GM23338 (cell line): ENCODE measurements around the gene TRPC4AP. TPM values are rescaled to one million over a fixed set of nuclear protein-coding genes. Genes with fewer than 3 reads are reported as not detected.

Experiments
- ATAC-seq: fragments of 200-7000 bp; cut with Tn5 transposase; 3 replicates; pipeline ENCODE4 v1.9.1; 2020
- DNase-seq: peaks from one replicate; pipeline ENCODE4 v3.0.0-alpha.2; 2015; ENCODE audit warnings: low spot score
- H2AFZ ChIP-seq: fragments of 200-600 bp; sonication (generic); 2 replicates; pipeline ENCODE4 v1.8.0; 2016; ENCODE audit warnings: antibody characterized with exemption, mild to moderate bottlenecking, moderate library complexity
- H3F3A ChIP-seq: fragments of 200-600 bp; sonication (generic); replicated peaks from 2 replicates; pipeline ENCODE4 v1.8.0; 2017; ENCODE audit warnings: antibody characterized with exemption, mixed run types, low read depth
- H3K27ac ChIP-seq: fragments of 200-600 bp; sonication (generic); 2 replicates; pipeline ENCODE4 v1.6.1; 2016; ENCODE audit warnings: low read depth
- H3K27me3 ChIP-seq: fragments of 200-600 bp; sonication (generic); 2 replicates; pipeline ENCODE4 v1.8.0; 2016; ENCODE audit warnings: mild to moderate bottlenecking, mixed run types, moderate library complexity; ENCODE audit not compliant: insufficient read depth
- H3K36me3 ChIP-seq: fragments of 200-600 bp; sonication (generic); 2 replicates; pipeline ENCODE4 v1.8.0; 2016; ENCODE audit warnings: mild to moderate bottlenecking; ENCODE audit not compliant: insufficient read depth
- H3K4me1 ChIP-seq: fragments of 200-600 bp; sonication (generic); 2 replicates; pipeline ENCODE4 v1.8.0; 2016; ENCODE audit warnings: mild to moderate bottlenecking, moderate library complexity; ENCODE audit not compliant: insufficient read depth
- H3K4me2 ChIP-seq: fragments of 200-600 bp; sonication (generic); 2 replicates; pipeline ENCODE4 v1.7.1; 2017; ENCODE audit warnings: mixed run types
- H3K4me3 ChIP-seq: fragments of 200-600 bp; sonication (generic); 2 replicates; pipeline ENCODE4 v1.6.1; 2016; ENCODE audit warnings: mixed run types
- H3K79me2 ChIP-seq: fragments of 200-600 bp; sonication (generic); replicated peaks from 2 replicates; pipeline ENCODE4 v1.8.0; 2017; ENCODE audit warnings: mild to moderate bottlenecking; ENCODE audit not compliant: insufficient read depth
- H3K9me2 ChIP-seq: fragments of 200-600 bp; sonication (generic); 2 replicates; pipeline ENCODE4 v1.8.0; 2017; ENCODE audit not compliant: insufficient read depth
- H4K20me1 ChIP-seq: fragments of 200-600 bp; sonication (generic); replicated peaks from 2 replicates; pipeline ENCODE4 v1.8.0; 2017; ENCODE audit warnings: mild to moderate bottlenecking; ENCODE audit not compliant: insufficient read depth
- H3K27ac Mint-ChIP-seq: 2 replicates; pipeline ENCODE4 v1.8.0; 2020; ENCODE audit warnings: inconsistent platforms, mild to moderate bottlenecking, moderate library complexity, mixed read lengths
- H3K27me3 Mint-ChIP-seq: 3 replicates; pipeline ENCODE4 v1.8.0; 2022; ENCODE audit warnings: low read depth, mild to moderate bottlenecking, moderate library complexity, mixed read lengths, inconsistent platforms; ENCODE audit not compliant: insufficient read depth, poor library complexity
- H3K36me3 Mint-ChIP-seq: 3 replicates; pipeline ENCODE4 v1.8.0; 2021; ENCODE audit warnings: low read depth, mild to moderate bottlenecking, inconsistent platforms, moderate library complexity, mixed read lengths
- H3K4me1 Mint-ChIP-seq: 3 replicates; pipeline ENCODE4 v1.8.0; 2020; ENCODE audit warnings: mild to moderate bottlenecking, inconsistent platforms, mixed read lengths
- H3K4me3 Mint-ChIP-seq: 3 replicates; pipeline ENCODE4 v1.8.0; 2021; ENCODE audit warnings: moderate library complexity, mild to moderate bottlenecking, inconsistent platforms, mixed read lengths
- H3K9me3 Mint-ChIP-seq: 3 replicates; pipeline ENCODE4 v1.8.0; 2020; ENCODE audit warnings: moderate library complexity, mild to moderate bottlenecking, inconsistent platforms, mixed read lengths
- CREB1 ChIP-seq: fragments of 250-450 bp; sonication (Bioruptor Pico); IDR thresholded peaks from 2 replicates; pipeline ENCODE4 v1.5.0; 2020; ENCODE audit warnings: low read depth, mild to moderate bottlenecking, moderate library complexity
- EZH2 ChIP-seq: fragments of 200-600 bp; sonication (generic); IDR thresholded peaks from one replicate; pipeline ENCODE4 v1.8.0; 2017; ENCODE audit warnings: antibody characterized with exemption, mild to moderate bottlenecking, low read depth; ENCODE audit not compliant: unreplicated experiment
- EZH2phosphoT487 ChIP-seq: fragments of 200-600 bp; sonication (generic); IDR thresholded peaks from one replicate; pipeline ENCODE4 v1.8.1; 2018; ENCODE audit warnings: antibody characterized with exemption; ENCODE audit not compliant: unreplicated experiment
- JUNB ChIP-seq: IDR thresholded peaks from one replicate; pipeline ENCODE4 v1.6.1; 2016; ENCODE audit warnings: antibody characterized with exemption; ENCODE audit not compliant: unreplicated experiment
- NANOG ChIP-seq: IDR thresholded peaks from 2 replicates; pipeline ENCODE4 v1.6.1; 2016; ENCODE audit warnings: antibody characterized with exemption, borderline replicate concordance
- POLR2AphosphoS5 ChIP-seq: IDR thresholded peaks from 2 replicates; pipeline ENCODE4 v1.6.1; 2016; ENCODE audit warnings: antibody characterized with exemption, low read depth
- REST ChIP-seq: IDR thresholded peaks from one replicate; pipeline ENCODE4 v1.6.1; 2018; ENCODE audit warnings: antibody characterized with exemption; ENCODE audit not compliant: unreplicated experiment
- STAT1 ChIP-seq: IDR thresholded peaks from one replicate; pipeline ENCODE4 v1.6.1; 2016; ENCODE audit warnings: antibody characterized with exemption; ENCODE audit not compliant: unreplicated experiment
- ZNF114 ChIP-seq: fragments of 250-450 bp; sonication (Bioruptor Pico); IDR thresholded peaks from 2 replicates; pipeline ENCODE4 v1.5.0; 2020; ENCODE audit warnings: mild to moderate bottlenecking, moderate library complexity
- ZNF331 ChIP-seq: fragments of 250-450 bp; sonication (Bioruptor Pico); IDR thresholded peaks from 2 replicates; pipeline ENCODE4 v1.5.0; 2020; ENCODE audit warnings: low read depth, mild to moderate bottlenecking, moderate library complexity
- ZNF462 ChIP-seq: fragments of 250-450 bp; sonication (Bioruptor Pico); IDR thresholded peaks from 2 replicates; pipeline ENCODE4 v1.5.0; 2020; ENCODE audit warnings: mild to moderate bottlenecking, moderate library complexity
- polyA plus RNA-seq: library from polyadenylated mRNA; unstranded; fragments of >200 nt; fragmentation: Nextera tagmentation; extraction: Ambion mirVana; gene quantifications from 2 replicates; pipeline ENCODE4 v1.2.1, GENCODE V29; 2016
- total RNA-seq: library from RNA; depleted of rRNA; stranded (reverse); fragments of >200 nt; shearing (Covaris generic); gene quantifications from 2 replicates; pipeline ENCODE4 v1.2.3, GENCODE V29; 2014
- TF ChIP-seq, protein P1 (sequence below), 2 experiments: fragments of 200-600 bp in 1 of 2; sonication (generic) in 1 of 2; conservative IDR thresholded peaks; 2 replicates each; pipeline versions ENCODE4 v1.5.1 to v1.6.1; 2016 to 2017; ENCODE audit warnings: antibody characterized with exemption in 2 of 2, low read depth in 2 of 2, mild to moderate bottlenecking in 2 of 2, moderate library complexity in 1 of 2
- TF ChIP-seq, protein P2 (sequence below): IDR thresholded peaks from 2 replicates; pipeline ENCODE4 v1.6.1; 2016; ENCODE audit warnings: antibody characterized with exemption

Gene TRPC4AP
- total and polyA plus RNA-seq, 2 experiments from 2014 or later, result 48.8 to 89.5 TPM

- TF ChIP-seq, protein P1, sequence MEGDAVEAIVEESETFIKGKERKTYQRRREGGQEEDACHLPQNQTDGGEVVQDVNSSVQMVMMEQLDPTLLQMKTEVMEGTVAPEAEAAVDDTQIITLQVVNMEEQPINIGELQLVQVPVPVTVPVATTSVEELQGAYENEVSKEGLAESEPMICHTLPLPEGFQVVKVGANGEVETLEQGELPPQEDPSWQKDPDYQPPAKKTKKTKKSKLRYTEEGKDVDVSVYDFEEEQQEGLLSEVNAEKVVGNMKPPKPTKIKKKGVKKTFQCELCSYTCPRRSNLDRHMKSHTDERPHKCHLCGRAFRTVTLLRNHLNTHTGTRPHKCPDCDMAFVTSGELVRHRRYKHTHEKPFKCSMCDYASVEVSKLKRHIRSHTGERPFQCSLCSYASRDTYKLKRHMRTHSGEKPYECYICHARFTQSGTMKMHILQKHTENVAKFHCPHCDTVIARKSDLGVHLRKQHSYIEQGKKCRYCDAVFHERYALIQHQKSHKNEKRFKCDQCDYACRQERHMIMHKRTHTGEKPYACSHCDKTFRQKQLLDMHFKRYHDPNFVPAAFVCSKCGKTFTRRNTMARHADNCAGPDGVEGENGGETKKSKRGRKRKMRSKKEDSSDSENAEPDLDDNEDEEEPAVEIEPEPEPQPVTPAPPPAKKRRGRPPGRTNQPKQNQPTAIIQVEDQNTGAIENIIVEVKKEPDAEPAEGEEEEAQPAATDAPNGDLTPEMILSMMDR (conservative IDR thresholded peaks at IDR 0.05; ENCODE audit: low read depth in 2 of 2), result no peak
- TF ChIP-seq POLR2AphosphoS5 (no peak), JUNB (no peak), STAT1 (no peak), EZH2 (no peak), ZNF462 (CRISPR knock-in tag) (no peak), ZNF331 (CRISPR knock-in tag) (no peak), EZH2phosphoT487 (no peak), NANOG (no peak), CREB1 (CRISPR knock-in tag) (no peak), REST (no peak), ZNF114 (CRISPR knock-in tag) (no peak)
- TF ChIP-seq, protein P2, sequence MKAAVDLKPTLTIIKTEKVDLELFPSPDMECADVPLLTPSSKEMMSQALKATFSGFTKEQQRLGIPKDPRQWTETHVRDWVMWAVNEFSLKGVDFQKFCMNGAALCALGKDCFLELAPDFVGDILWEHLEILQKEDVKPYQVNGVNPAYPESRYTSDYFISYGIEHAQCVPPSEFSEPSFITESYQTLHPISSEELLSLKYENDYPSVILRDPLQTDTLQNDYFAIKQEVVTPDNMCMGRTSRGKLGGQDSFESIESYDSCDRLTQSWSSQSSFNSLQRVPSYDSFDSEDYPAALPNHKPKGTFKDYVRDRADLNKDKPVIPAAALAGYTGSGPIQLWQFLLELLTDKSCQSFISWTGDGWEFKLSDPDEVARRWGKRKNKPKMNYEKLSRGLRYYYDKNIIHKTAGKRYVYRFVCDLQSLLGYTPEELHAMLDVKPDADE, result no peak
- Histone ChIP-seq H3K9me2 (no peaks in the 10 kb centered on the region), H4K20me1 (0 out of 2 replicates have a peak, but pooled peaks cover 2% of the 10 kb centered on the region), H3K79me2 (no peaks in the 10 kb centered on the region), H3K27ac (no peak overlapping the region), H3K4me3 (no peak overlapping the region), H3F3A (no peaks in the 10 kb centered on the region), H2AFZ (no peak overlapping the region), H3K36me3 (peaks cover 25% of the 10 kb centered on the region), H3K4me1 (no peaks in the 10 kb centered on the region), H3K4me2 (no peak overlapping the region), H3K27me3 (no peaks in the 10 kb centered on the region)
- ATAC-seq (no peak), DNase-seq (no peak)
- Mint-ChIP-seq H3K27me3 (peaks cover 13% of the 10 kb centered on the region), H3K27ac (no peak overlapping the region), H3K9me3 (no peaks in the 10 kb centered on the region; the same call in 2 of the 3 replicates), H3K4me1 (no peaks in the 10 kb centered on the region), H3K4me3 (no peak overlapping the region), H3K36me3 (peaks cover 82% of the 10 kb centered on the region)
Measured at GRCh38 chr20:35007891-35008290, 84.7 kb downstream of the TRPC4AP start.
